Measurements from ENCODE around the gene STOX1.
"Not testable (repeated sequence)": the region's sequence is repeated elsewhere in the genome, so short reads cannot be mapped to it uniquely, and the experiment has no call there.

Gene STOX1

GRCh38 chr10:68938117-68938516 lies 110.8 kb downstream of the STOX1 start:
- TF ChIP-seq CTCF (IDR thresholded peaks at IDR 0.05; ENCODE audit: insufficient read depth, low read length) (no peak), SPI1 (IDR thresholded peaks at IDR 0.05; ENCODE audit: borderline replicate concordance, low read depth) (no peak), REST (IDR thresholded peaks at IDR 0.05; ENCODE audit: insufficient replicate concordance, low read depth) (no peak), GABPA (IDR thresholded peaks at IDR 0.05; ENCODE audit: low read depth) (no peak), POLR2AphosphoS5 (IDR thresholded peaks at IDR 0.05; ENCODE audit: low read depth) (no peak)
- Histone ChIP-seq H3K4me3 (replicated peaks; ENCODE audit: insufficient read depth, low read length) (no peak overlapping the region), H3K27ac (replicated peaks) (no peak overlapping the region), H3K27me3 (ENCODE audit: insufficient read depth, poor library complexity, severe bottlenecking) (no peaks in the 10 kb centered on the region)
- DNase-seq (ENCODE audit: low read depth in 1 of 2, low spot score in 1 of 2), result no peak

GRCh38 chr10:68938884-68939283 lies 111.6 kb downstream of the STOX1 start:
- Histone ChIP-seq H3K4me3 (replicated peaks; ENCODE audit: insufficient read depth, low read length) (no peak overlapping the region), H3K27ac (replicated peaks) (no peak overlapping the region), H3K27me3 (ENCODE audit: insufficient read depth, poor library complexity, severe bottlenecking) (no peaks in the 10 kb centered on the region)
- DNase-seq (ENCODE audit: low read depth in 1 of 2, low spot score in 1 of 2), result no peak
- TF ChIP-seq SPI1 (IDR thresholded peaks at IDR 0.05; ENCODE audit: borderline replicate concordance, low read depth) (no peak), CTCF (IDR thresholded peaks at IDR 0.05; ENCODE audit: insufficient read depth, low read length) (no peak), REST (IDR thresholded peaks at IDR 0.05; ENCODE audit: insufficient replicate concordance, low read depth) (no peak), POLR2AphosphoS5 (IDR thresholded peaks at IDR 0.05; ENCODE audit: low read depth) (no peak), GABPA (IDR thresholded peaks at IDR 0.05; ENCODE audit: low read depth) (no peak)

GRCh38 chr10:68940917-68941316 lies 113.6 kb downstream of the STOX1 start:
- not testable (repeated sequence) for H3K27ac ChIP-seq (replicated peaks); DNase-seq (ENCODE audit: low read depth in 1 of 2, low spot score in 1 of 2); H3K27me3 ChIP-seq (ENCODE audit: insufficient read depth, poor library complexity, severe bottlenecking); H3K4me3 ChIP-seq (replicated peaks; ENCODE audit: insufficient read depth, low read length)

Measured in HL-60 (cell line).